Activated CD8-positive, alpha-beta T cell treated with anti-CD3 and anti-CD28 coated beads for 36 hours (primary cell): Measurements from ENCODE around the gene UQCC2. TPM values are rescaled to one million over a fixed set of nuclear protein-coding genes. Genes with fewer than 3 reads are reported as not detected.
A peak's percentile ranks its signal among the peaks of the same experiment; 100 is the strongest.

Experiments
- ATAC-seq: fragments of 200-7000 bp; cut with Tn5 transposase; one replicate; pipeline ENCODE4 v1.10.0; 2021; ENCODE audit warnings: mild to moderate bottlenecking, moderate library complexity
- CTCF ChIA-PET: fragments of 350-600 bp; sonication (Branson Sonifier 250); formaldehyde crosslinking; loops from one replicate; lab custom pipeline; 2021; ENCODE audit warnings: antibody characterized with exemption; lab: Charles Lee
- POLR2A ChIA-PET: fragments of 350-600 bp; sonication (Branson Sonifier 250); formaldehyde crosslinking; loops from one replicate; lab custom pipeline; 2021; ENCODE audit warnings: antibody characterized with exemption; lab: Charles Lee
- DNase-seq: peaks from one replicate; pipeline ENCODE4 v3.0.0-alpha.2; 2020
- H3K27ac Mint-ChIP-seq: one replicate; pipeline ENCODE4 v1.8.0; 2021; ENCODE audit warnings: mild to moderate bottlenecking, mixed read lengths
- H3K27me3 Mint-ChIP-seq: one replicate; pipeline ENCODE4 v1.8.0; 2021; ENCODE audit warnings: mixed read lengths
- H3K36me3 Mint-ChIP-seq: one replicate; pipeline ENCODE4 v1.8.0; 2021; ENCODE audit warnings: low read depth, mixed read lengths
- H3K4me1 Mint-ChIP-seq: one replicate; pipeline ENCODE4 v1.8.0; 2021; ENCODE audit warnings: low read depth, mixed read lengths
- H3K4me3 Mint-ChIP-seq: one replicate; pipeline ENCODE4 v1.8.0; 2021; ENCODE audit warnings: mild to moderate bottlenecking, moderate library complexity, mixed read lengths
- H3K9me3 Mint-ChIP-seq: one replicate; pipeline ENCODE4 v1.8.0; 2021; ENCODE audit warnings: mixed read lengths
- intact Hi-C: fragments of 100-400 bp; cut with micrococcal nuclease; formaldehyde crosslinking; loops from one replicate; pipeline ENCODE4 v1.10.0; 2022
- total RNA-seq, 2 experiments: library from RNA; stranded (reverse); gene quantifications; one replicate each; pipeline ENCODE4 v1.2.3, GENCODE V29; 2021
- TF ChIP-seq, protein P1 (sequence below): fragments of 200-600 bp; IDR thresholded peaks from one replicate; pipeline ENCODE4 v1.8.0; 2022; ENCODE audit warnings: antibody characterized with exemption, mild to moderate bottlenecking

The UQCC2 gene
- total RNA-seq, 2 experiments from 2014 or later: 127 to 128 TPM

DNA sequence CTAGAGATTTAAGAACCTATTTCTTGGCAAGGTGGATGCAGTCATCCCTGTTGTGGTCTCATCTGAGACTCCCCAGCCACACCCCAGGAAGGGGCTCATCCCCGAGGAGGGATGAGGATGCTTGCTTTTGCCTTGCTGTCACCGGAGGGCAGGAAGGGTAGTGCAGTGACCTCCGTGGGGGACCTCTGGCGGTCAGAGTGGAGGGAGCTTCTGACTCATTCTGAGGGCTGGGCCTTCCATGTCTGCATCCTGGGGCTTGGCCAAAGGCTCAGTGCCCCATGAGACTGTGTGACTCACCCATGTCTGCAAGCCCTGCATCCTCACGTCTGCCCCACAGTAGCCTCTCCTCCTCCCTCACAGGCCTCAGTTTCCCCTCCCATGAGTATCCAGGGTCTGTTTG lies 38.7 kb downstream of the UQCC2 start:
- DNase-seq: no peak
- Mint-ChIP-seq H3K9me3 (no peaks in the 10 kb centered on the region), H3K27ac (no peak overlapping the region), H3K27me3 (no peaks in the 10 kb centered on the region), H3K4me1 (no peaks in the 10 kb centered on the region), H3K4me3 (no peak overlapping the region), H3K36me3 (peaks cover 42% of the 10 kb centered on the region)
- ATAC-seq: no peak
- ChIA-PET CTCF (no interaction called here), POLR2A (interaction anchor here (1.1 to 1.7 kb wide), 2 partner anchors 10 to 11 kb away, joined by 3 to 4 read pairs; no protein-coding TSS in a partner anchor)
- TF ChIP-seq, protein P1, sequence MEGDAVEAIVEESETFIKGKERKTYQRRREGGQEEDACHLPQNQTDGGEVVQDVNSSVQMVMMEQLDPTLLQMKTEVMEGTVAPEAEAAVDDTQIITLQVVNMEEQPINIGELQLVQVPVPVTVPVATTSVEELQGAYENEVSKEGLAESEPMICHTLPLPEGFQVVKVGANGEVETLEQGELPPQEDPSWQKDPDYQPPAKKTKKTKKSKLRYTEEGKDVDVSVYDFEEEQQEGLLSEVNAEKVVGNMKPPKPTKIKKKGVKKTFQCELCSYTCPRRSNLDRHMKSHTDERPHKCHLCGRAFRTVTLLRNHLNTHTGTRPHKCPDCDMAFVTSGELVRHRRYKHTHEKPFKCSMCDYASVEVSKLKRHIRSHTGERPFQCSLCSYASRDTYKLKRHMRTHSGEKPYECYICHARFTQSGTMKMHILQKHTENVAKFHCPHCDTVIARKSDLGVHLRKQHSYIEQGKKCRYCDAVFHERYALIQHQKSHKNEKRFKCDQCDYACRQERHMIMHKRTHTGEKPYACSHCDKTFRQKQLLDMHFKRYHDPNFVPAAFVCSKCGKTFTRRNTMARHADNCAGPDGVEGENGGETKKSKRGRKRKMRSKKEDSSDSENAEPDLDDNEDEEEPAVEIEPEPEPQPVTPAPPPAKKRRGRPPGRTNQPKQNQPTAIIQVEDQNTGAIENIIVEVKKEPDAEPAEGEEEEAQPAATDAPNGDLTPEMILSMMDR: no peak
- intact Hi-C loops: no loop called here

- ChIA-PET CTCF (no interaction called here), POLR2A (interaction anchor here (1.1 to 1.7 kb wide), 2 partner anchors 10 to 12 kb away, joined by 3 to 4 read pairs; no protein-coding TSS in a partner anchor)
- Mint-ChIP-seq H3K9me3 (no peaks in the 10 kb centered on the region), H3K27me3 (no peaks in the 10 kb centered on the region), H3K4me1 (no peaks in the 10 kb centered on the region), H3K27ac (no peak overlapping the region), H3K36me3 (peaks cover 33% of the 10 kb centered on the region), H3K4me3 (no peak overlapping the region)
- ATAC-seq: no peak
- intact Hi-C loops: no loop called here
- no peak for DNase-seq
- TF ChIP-seq, protein P1: no peak
These were observed 39.8 kb downstream of the UQCC2 start for GRCh38 chr6:33671744-33672072.

DNA sequence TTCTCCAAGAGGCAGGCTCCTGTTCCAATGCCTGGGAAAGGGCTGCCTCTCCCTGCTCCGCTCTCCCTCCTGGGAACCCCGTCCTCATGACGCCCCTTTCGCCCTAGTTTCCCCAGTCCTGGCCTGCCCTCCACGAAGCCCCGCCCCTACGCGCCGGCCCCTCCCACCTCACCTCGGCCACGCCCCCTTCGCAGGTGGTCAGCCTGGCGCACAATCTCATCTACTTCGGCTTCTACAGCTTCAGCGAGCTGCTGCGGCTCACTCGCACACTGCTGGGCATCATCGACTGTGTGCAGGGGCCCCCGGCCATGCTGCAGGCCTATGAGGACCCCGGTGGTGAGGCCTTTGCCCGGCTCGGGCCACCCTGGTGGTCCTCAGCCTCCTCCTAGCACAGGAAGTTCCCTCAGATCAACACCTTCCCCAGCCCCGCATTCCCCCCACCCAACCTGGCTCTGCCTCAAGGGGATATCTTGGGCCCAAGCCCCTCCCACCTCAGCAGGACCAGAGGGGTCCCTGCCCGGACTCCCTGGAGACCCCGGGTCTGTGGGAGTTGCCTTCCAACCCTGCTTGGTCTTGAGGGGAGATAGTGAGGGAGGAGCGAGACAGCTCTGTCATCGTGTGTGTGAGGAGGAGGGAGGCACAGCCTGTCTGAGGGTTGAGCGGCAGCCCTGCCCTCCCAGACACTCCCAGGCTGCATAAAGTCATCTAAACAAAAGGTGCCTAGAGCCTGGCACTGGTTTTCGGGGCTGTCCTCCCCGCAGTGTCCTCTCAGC lies 40.3 kb downstream of the UQCC2 start:
- intact Hi-C loops: no loop called here
- Mint-ChIP-seq H3K9me3 (no peaks in the 10 kb centered on the region), H3K27me3 (no peaks in the 10 kb centered on the region), H3K4me3 (no peak overlapping the region), H3K4me1 (no peaks in the 10 kb centered on the region), H3K36me3 (peaks cover 31% of the 10 kb centered on the region), H3K27ac (no peak overlapping the region)
- CTCF ChIA-PET: interaction anchor here (0.6 to 1.5 kb wide), 2 partner anchors 40 to 97 kb away, joined by 3 read pairs; no protein-coding TSS in a partner anchor
- ATAC-seq (no peak), DNase-seq (no peak)
- POLR2A ChIA-PET: interaction anchor here (1.1 to 1.7 kb wide), 3 partner anchors 9 to 21 kb away, joined by 3 to 4 read pairs (median 4); no protein-coding TSS in a partner anchor
- TF ChIP-seq, protein P1: no peak

- no peak overlapping the region for H3K4me3 Mint-ChIP-seq
- CTCF ChIA-PET: interaction anchor here (1.5 kb wide), 1 partner anchor 98 kb away, joined by 3 read pairs; no protein-coding TSS in a partner anchor
- no peaks in the 10 kb centered on the region for H3K9me3 Mint-ChIP-seq
- POLR2A ChIA-PET: interaction anchor here (1.4 kb wide), 1 partner anchor 20 kb away, joined by 4 read pairs; no protein-coding TSS in a partner anchor
- no peaks in the 10 kb centered on the region for H3K4me1 Mint-ChIP-seq
- DNase-seq (no peak), ATAC-seq (no peak)
- no peak overlapping the region for H3K27ac Mint-ChIP-seq
- H3K36me3 Mint-ChIP-seq: peaks cover 30% of the 10 kb centered on the region
- intact Hi-C loops: no loop called here
- TF ChIP-seq, protein P1: no peak
- H3K27me3 Mint-ChIP-seq: no peaks in the 10 kb centered on the region
These were observed 41.3 kb downstream of the UQCC2 start for GRCh38 chr6:33670086-33670660.

GRCh38 chr6:33668914-33669313 lies 42.6 kb downstream of the UQCC2 start:
- Mint-ChIP-seq H3K4me3 (no peak overlapping the region), H3K27ac (no peak overlapping the region), H3K4me1 (no peaks in the 10 kb centered on the region), H3K36me3 (peaks cover 30% of the 10 kb centered on the region), H3K27me3 (no peaks in the 10 kb centered on the region), H3K9me3 (no peaks in the 10 kb centered on the region)
- DNase-seq (peak; percentile 12), ATAC-seq (no peak)
- TF ChIP-seq, protein P1: no peak
- ChIA-PET CTCF (interaction anchor here (0.8 to 1.8 kb wide), 2 partner anchors 75 to 84 kb away, joined by 3 to 5 read pairs; no protein-coding TSS in a partner anchor), POLR2A (no interaction called here)
- intact Hi-C loops: no loop called here
